Renal cortical epithelial cell (primary cell): ENCODE results near the gene OBI1. TPM values are rescaled to one million over a fixed set of nuclear protein-coding genes. Genes with fewer than 3 reads are reported as not detected.

Source experiments
- DNase-seq: peaks from one replicate; pipeline ENCODE4 v3.0.0-alpha.2; 2011; ENCODE audit warnings: low read depth
- total RNA-seq: library from RNA; depleted of rRNA; stranded (reverse); fragments of >200 nt; gene quantifications from 2 replicates; pipeline ENCODE4 v1.2.3, GENCODE V29; 2014

OBI1 gene
- total RNA-seq, 1 donor from 2014 or later: 22.5 TPM

GRCh38 chr13:78587395-78587794, 71.6 kb downstream of the OBI1 start:
- DNase-seq: no peak

GRCh38 chr13:78586706-78587105, 72.2 kb downstream of the OBI1 start:
- no peak for DNase-seq

GRCh38 chr13:78576261-78576660, 82.7 kb downstream of the OBI1 start:
- no peak for DNase-seq

GRCh38 chr13:78572459-78572858, 86.5 kb downstream of the OBI1 start:
- DNase-seq: no peak

GRCh38 chr13:78569029-78569428, 89.9 kb downstream of the OBI1 start:
- no peak for DNase-seq

GRCh38 chr13:78566631-78567030, 92.3 kb downstream of the OBI1 start:
- no peak for DNase-seq

Other genes with a start within 250 kb of the OBI1 start
- gene POU4F1, start 55.6 kb downstream of the OBI1 start, total RNA-seq: not detected in 2 replicates